Activated naive CD8-positive, alpha-beta T cell treated with anti-CD3 and anti-CD28 coated beads, Interleukin-2, amount 10 ng/mL, durations not matched to agents 7 days and 5 days (primary cell): Measurements from ENCODE around the gene THAP11. TPM values are rescaled to one million over a fixed set of nuclear protein-coding genes. Genes with fewer than 3 reads are reported as not detected.
A peak's percentile ranks its signal among the peaks of the same experiment; 100 is the strongest.

Experiments
- ATAC-seq: fragments of 150-1000 bp; cut with Tn5 transposase; one replicate; pipeline ENCODE4 v1.10.0; 2021; ENCODE audit warnings: low read depth, moderate library complexity
- POLR2A ChIA-PET: fragments of 350-600 bp; sonication (Branson Sonifier 250); formaldehyde crosslinking; loops from one replicate; lab custom pipeline; 2021; ENCODE audit warnings: antibody characterized with exemption; lab: Charles Lee
- DNase-seq: peaks from one replicate; pipeline ENCODE4 v3.0.0; 2021
- H3K27ac Mint-ChIP-seq: one replicate; pipeline ENCODE4 v1.8.0; 2022; ENCODE audit warnings: mild to moderate bottlenecking, mixed read lengths
- H3K27me3 Mint-ChIP-seq: one replicate; pipeline ENCODE4 v1.8.0; 2022; ENCODE audit warnings: mild to moderate bottlenecking, moderate library complexity, mixed read lengths
- H3K36me3 Mint-ChIP-seq: one replicate; pipeline ENCODE4 v1.8.0; 2021; ENCODE audit warnings: mild to moderate bottlenecking, mixed read lengths
- H3K4me1 Mint-ChIP-seq: one replicate; pipeline ENCODE4 v1.8.0; 2021; ENCODE audit warnings: mixed read lengths
- H3K4me3 Mint-ChIP-seq: one replicate; pipeline ENCODE4 v1.8.0; 2022; ENCODE audit warnings: mild to moderate bottlenecking, moderate library complexity, mixed read lengths
- H3K9me3 Mint-ChIP-seq: one replicate; pipeline ENCODE4 v1.8.0; 2021; ENCODE audit warnings: mixed read lengths
- total RNA-seq, 2 experiments: library from RNA; stranded (reverse); gene quantifications; one replicate each; pipeline ENCODE4 v1.2.3, GENCODE V29; 2021

Gene THAP11
- total RNA-seq, 2 experiments from 2014 or later, result 48.1 to 50.1 TPM

DNA sequence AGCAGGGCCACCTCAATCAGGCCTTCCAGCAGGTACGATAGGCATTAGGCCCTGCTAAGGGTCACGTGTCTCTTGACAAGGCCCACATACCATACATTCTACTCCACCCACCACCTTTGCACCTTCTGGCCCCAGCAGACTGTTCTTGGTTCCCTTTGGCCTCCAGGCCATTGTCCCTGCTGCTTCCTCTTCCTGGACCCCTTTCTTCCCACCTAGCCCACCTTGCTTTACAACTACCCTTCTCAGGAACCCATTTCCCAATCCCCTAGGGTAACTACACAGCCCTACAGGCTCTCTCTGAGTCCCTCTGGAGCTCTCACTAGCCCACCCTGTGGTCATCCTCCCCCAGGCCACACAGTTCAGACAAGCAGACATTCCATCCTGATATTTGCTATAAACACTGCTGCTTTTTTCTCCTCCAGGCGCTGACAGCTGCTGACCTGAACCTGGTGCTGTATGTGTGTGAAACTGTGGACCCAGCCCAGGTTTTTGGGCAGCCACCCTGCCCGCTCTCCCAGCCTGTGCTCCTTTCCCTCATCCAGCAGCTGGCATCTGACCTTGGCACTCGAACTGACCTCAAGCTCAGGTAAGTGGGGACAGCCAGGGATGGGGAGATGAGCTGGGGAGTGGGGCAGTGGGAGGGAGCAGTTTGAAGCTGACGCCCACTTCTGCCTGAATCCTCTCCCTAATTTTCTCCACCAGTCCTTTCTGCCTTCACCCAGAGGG is 41.2 kb downstream of the THAP11 start:
- POLR2A ChIA-PET, result interaction anchor here (1.0 to 1.2 kb wide), 3 partner anchors 45 to 58 kb away, joined by 3 to 6 read pairs (median 3); partner anchors contain the start of gene PSMB10
- DNase-seq, result no peak

DNA sequence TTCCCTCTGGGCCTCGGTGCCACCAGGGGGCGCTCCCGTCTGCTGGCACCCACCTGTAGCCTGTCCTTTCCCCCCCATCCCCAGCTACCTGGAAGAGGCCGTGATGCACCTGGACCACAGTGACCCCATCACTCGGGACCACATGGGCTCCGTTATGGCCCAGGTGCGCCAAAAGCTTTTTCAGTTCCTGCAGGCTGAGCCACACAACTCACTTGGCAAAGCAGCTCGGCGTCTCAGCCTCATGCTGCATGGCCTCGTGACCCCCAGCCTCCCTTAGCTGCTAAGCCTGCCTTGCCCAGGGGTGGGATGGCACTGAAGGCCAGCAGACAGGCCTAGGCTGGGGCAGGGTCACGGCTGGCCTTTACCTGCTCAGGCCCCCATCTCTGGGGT is 41.7 kb downstream of the THAP11 start:
- DNase-seq (peak; percentile 84), ATAC-seq (peak; percentile 71)
- no peak overlapping the region for H3K27ac Mint-ChIP-seq
- H3K36me3 Mint-ChIP-seq, result peaks cover 12% of the 10 kb centered on the region
- peaks cover 3% of the 10 kb centered on the region for H3K4me1 Mint-ChIP-seq
- POLR2A ChIA-PET, result interaction anchor here (1.0 to 1.2 kb wide), 3 partner anchors 45 to 57 kb away, joined by 3 to 6 read pairs (median 3); partner anchors contain the start of gene PSMB10
- H3K9me3 Mint-ChIP-seq, result no peaks in the 10 kb centered on the region
- H3K4me3 Mint-ChIP-seq, result no peak overlapping the region
- H3K27me3 Mint-ChIP-seq, result no peaks in the 10 kb centered on the region

More for the DNA sequence above, 41.2 kb downstream of the THAP11 start:
- ATAC-seq, result peak; percentile 9
- Mint-ChIP-seq H3K36me3 (peaks cover 15% of the 10 kb centered on the region), H3K9me3 (no peaks in the 10 kb centered on the region), H3K27me3 (no peaks in the 10 kb centered on the region), H3K4me1 (peaks cover 3% of the 10 kb centered on the region), H3K27ac (no peak overlapping the region), H3K4me3 (no peak overlapping the region)

DNA sequence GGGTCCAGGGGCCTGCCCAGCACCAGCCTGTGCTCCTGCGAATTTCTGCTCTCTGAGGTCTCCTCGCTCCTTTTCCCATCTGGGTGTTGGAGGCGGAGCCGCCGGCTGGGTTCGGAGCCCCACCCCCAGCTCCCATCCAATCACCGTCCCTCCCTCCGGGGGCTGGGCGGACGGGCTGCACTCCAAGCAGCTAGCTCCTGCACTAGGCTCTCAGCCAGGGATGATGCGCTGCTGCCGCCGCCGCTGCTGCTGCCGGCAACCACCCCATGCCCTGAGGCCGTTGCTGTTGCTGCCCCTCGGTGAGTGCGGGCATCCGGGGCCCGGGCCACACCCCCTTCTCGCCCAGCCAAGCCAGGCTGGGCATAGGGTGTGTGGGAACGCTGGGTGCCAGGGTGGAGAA is 42.6 kb downstream of the THAP11 start, which contains the start of gene NRN1L:
Gene NRN1L, plus strand, starts transcription at position 202 of the 400 bp plus-strand sequence. Its CDS starts 19 bp downstream, at position 221.
- Mint-ChIP-seq H3K27ac (no peak within 1 kb of the TSS), H3K27me3 (no peaks in the 10 kb centered on the region), H3K4me1 (peaks cover 3% of the 10 kb centered on the region), H3K4me3 (no peak within 1 kb of the TSS), H3K9me3 (no peaks in the 10 kb centered on the region), H3K36me3 (peaks cover 11% of the 10 kb centered on the region)
- ATAC-seq (no peak), DNase-seq (no peak)
- POLR2A ChIA-PET, result no interaction called here

DNA sequence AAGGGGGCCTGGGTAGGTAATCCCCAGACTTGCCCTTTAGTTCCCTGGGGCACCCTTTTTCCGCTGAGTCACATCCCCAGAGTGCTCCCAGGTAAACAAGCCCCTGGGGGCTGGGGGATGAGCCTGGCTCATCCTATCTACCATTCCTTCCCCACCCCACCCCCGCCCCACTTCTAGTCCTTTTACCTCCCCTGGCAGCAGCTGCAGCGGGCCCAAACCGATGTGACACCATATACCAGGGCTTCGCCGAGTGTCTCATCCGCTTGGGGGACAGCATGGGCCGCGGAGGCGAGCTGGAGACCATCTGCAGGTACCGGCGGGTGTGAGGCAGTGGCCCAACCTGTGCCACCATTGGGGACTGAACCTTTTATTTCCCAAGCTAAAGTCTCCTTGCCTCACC is 43.4 kb downstream of the THAP11 start:
- no peaks in the 10 kb centered on the region for H3K27me3 Mint-ChIP-seq
- POLR2A ChIA-PET, result interaction anchor here (1.0 kb wide), 1 partner anchor 46 kb away, joined by 3 read pairs; the partner anchor contains the start of gene CTRL

DNA sequence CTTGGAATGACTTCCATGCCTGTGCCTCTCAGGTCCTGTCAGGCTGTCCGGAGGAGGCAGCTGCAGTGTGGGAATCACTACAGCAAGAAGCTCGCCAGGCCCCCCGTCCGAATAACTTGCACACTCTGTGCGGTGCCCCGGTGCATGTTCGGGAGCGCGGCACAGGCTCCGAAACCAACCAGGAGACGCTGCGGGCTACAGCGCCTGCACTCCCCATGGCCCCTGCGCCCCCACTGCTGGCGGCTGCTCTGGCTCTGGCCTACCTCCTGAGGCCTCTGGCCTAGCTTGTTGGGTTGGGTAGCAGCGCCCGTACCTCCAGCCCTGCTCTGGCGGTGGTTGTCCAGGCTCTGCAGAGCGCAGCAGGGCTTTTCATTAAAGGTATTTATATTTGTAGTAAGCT is 43.9 kb downstream of the THAP11 start:
- Mint-ChIP-seq H3K9me3 (no peaks in the 10 kb centered on the region), H3K27me3 (no peaks in the 10 kb centered on the region), H3K36me3 (peaks cover 11% of the 10 kb centered on the region), H3K27ac (no peak overlapping the region), H3K4me1 (peaks cover 3% of the 10 kb centered on the region), H3K4me3 (no peak overlapping the region)
- POLR2A ChIA-PET, result interaction anchor here (0.7 to 1.0 kb wide), 2 partner anchors 12 to 45 kb away, joined by 3 read pairs; partner anchors contain the start of gene CTRL
- ATAC-seq (no peak), DNase-seq (no peak)

More for the DNA sequence above, 43.4 kb downstream of the THAP11 start:
- H3K4me1 Mint-ChIP-seq, result peaks cover 3% of the 10 kb centered on the region
- H3K9me3 Mint-ChIP-seq, result no peaks in the 10 kb centered on the region
- no peak for DNase-seq
- no peak overlapping the region for H3K27ac Mint-ChIP-seq
- no peak for ATAC-seq
- no peak overlapping the region for H3K4me3 Mint-ChIP-seq
- peaks cover 11% of the 10 kb centered on the region for H3K36me3 Mint-ChIP-seq

DNA sequence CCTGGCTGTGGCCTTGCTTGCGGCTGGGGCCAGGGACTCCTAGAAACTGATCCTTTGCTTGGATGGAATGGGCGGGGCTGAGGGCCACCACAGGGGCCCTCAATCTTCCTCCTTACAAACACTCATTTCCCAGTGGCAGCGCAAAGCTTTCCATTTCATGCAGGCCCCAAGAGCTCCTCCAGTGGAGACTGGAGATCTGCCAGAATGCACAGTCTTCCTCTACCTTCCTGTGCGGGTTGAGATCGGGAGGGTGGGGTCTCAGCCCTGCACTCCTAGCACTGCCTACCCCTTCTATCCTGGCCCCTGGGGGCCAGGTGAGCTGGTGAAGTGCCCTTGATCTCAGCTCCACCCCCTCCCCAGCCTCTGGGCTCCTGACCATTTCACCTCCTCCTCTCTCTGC is 44.3 kb downstream of the THAP11 start:
- Mint-ChIP-seq H3K36me3 (peaks cover 11% of the 10 kb centered on the region), H3K27ac (no peak overlapping the region), H3K4me3 (no peak overlapping the region), H3K9me3 (no peaks in the 10 kb centered on the region), H3K27me3 (no peaks in the 10 kb centered on the region), H3K4me1 (peaks cover 3% of the 10 kb centered on the region)
- ATAC-seq (no peak), DNase-seq (no peak)
- POLR2A ChIA-PET, result interaction anchor here (0.7 to 1.1 kb wide), 3 partner anchors 13 to 50 kb away, joined by 3 to 5 read pairs (median 3); partner anchors contain the start of genes CTRL and PSMB10

DNA sequence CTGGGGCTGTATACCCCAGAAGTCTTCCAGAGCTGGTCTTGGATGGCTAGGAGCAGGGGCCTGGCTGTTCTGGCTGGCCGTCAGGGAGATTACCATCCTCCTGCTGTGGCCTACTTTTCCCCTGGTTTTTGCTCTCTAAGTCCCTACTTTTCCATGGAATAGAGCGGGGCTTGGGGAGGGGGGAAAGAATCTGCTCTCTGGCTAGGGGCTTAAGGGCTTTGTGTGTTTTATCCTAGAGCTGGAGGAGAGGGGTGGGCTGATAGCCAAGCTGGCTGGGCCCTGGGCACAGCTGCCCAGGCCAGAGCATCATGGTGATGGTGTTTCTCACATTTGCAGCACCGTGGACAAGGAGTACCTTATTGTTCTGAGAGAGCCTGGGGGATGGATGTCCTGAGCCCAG is 46.2 kb downstream of the THAP11 start:
- Mint-ChIP-seq H3K27ac (no peak overlapping the region), H3K9me3 (no peaks in the 10 kb centered on the region), H3K4me3 (no peak overlapping the region), H3K27me3 (no peaks in the 10 kb centered on the region), H3K36me3 (peaks cover 6% of the 10 kb centered on the region), H3K4me1 (peaks cover 8% of the 10 kb centered on the region)
- no peak for ATAC-seq
- POLR2A ChIA-PET, result interaction anchor here (2.7 kb wide), 1 partner anchor 47 kb away, joined by 9 read pairs; no protein-coding TSS in a partner anchor
- DNase-seq, result no peak

DNA sequence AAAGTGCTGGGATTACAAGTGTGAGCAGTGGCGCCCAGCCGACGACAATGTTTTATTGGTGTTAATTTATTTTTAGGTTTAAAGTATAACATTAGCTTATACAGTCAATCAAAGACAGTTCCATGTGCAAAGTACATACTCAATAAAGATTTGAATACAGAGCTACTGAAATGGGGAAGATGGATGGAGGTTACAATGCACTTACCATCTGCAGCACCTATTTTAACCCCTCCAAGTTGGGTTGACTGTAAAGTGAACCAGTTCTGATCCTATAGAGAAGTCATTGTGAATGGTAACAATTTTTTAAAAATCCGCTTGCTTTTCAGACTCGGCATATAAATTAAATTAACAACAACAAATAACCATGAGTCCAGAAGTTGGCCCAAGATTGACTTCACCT is 50.3 kb downstream of the THAP11 start:
- H3K4me1 Mint-ChIP-seq, result peaks cover 18% of the 10 kb centered on the region
- no peaks in the 10 kb centered on the region for H3K9me3 Mint-ChIP-seq
- peak overlapping the region; percentile 86 for H3K4me3 Mint-ChIP-seq
- DNase-seq, result no peak
- POLR2A ChIA-PET, result interaction anchor here (0.5 to 2.8 kb wide), 8 partner anchors 15 to 400 kb away, joined by 3 to 13 read pairs (median 5); partner anchors contain the start of gene PSMB10
- no peaks in the 10 kb centered on the region for H3K27me3 Mint-ChIP-seq
- peak overlapping the region; percentile 82 for H3K27ac Mint-ChIP-seq
- no peak for ATAC-seq
- H3K36me3 Mint-ChIP-seq, result peaks cover 2% of the 10 kb centered on the region

DNA sequence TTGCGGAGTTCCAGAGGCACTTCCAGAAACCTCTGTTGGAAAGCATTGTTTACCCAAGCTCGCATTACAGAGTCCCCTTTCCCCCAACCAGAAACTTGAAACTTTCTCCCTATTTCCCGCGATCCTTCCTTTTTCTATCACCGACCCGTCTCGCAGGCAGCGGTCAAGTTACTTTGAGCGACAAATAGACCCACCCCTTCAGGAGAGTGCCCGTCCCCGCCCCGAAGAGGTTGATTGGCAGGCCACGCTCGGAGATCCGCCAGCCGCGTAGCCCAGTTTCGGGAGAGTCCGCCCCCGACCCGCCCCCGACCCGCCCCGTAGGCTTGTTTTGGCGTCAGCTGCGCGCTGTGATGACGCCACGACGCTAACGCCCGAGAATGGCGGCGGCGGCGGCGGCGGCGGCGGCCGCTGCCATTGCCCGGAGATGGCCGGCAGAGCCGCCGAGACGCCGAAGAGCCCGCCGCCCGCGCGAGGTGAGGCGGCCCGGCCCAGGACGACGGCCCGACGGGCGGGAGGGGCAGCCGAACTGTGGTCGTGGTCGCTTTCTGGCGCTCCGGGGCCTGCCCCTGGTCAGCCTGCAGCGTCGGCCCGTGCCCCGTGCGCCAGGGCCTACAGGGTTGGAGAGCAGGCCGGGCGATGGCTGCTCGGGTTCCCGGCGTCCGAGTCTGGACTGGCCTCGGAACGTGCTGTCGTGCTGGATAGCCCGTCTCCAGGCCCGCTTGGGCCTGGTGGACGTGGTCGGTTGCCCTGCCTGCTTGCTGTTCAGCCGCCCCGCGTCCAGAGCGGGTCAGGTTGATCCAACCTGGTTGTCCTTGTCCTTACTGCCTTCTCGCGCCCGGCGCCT is 51.0 kb downstream of the THAP11 start, which contains the start of gene PSKH1:
Gene PSKH1, plus strand, starts transcription at position 356 of the 844 bp plus-strand sequence. CDS start 15,496 bp downstream, outside the sequence.
- Mint-ChIP-seq H3K9me3 (no peaks in the 10 kb centered on the region), H3K4me1 (peaks cover 18% of the 10 kb centered on the region), H3K27me3 (no peaks in the 10 kb centered on the region), H3K36me3 (peaks cover 2% of the 10 kb centered on the region), H3K27ac (peak within 1 kb of the TSS; percentile 96), H3K4me3 (peak within 1 kb of the TSS; percentile 86)
- peak; percentile 89 for DNase-seq
- POLR2A ChIA-PET, result interaction anchor here (0.5 to 2.8 kb wide), 9 partner anchors 16 to 401 kb away, joined by 3 to 13 read pairs (median 4); partner anchors contain the start of gene PSMB10
- peak; percentile 97 for ATAC-seq

Other genes with a start within 250 kb of the THAP11 start
- 100 to 1,000 TPM; 199 to 203 TPM for gene CARMIL2, start 197.2 kb upstream of the THAP11 start, total RNA-seq
- gene ACD, start 182.1 kb upstream of the THAP11 start, total RNA-seq, result 10 to 100 TPM; 50.7 to 54.2 TPM
- gene PARD6A, start 181.4 kb upstream of the THAP11 start, total RNA-seq, result 10 to 100 TPM in 1 of 2 experiments, 1 to 10 TPM in 1; 9.5 to 11.1 TPM
- gene ENKD1, start 175.6 kb upstream of the THAP11 start, total RNA-seq, result 10 to 100 TPM in 1 of 2 experiments, 1 to 10 TPM in 1; 9.6 to 12.1 TPM
- 1 to 10 TPM; 5.6 to 5.8 TPM for gene C16orf86, start 175.5 kb upstream of the THAP11 start, total RNA-seq
- 10 to 100 TPM; 12.5 to 14.2 TPM for gene GFOD2, start 123.0 kb upstream of the THAP11 start, total RNA-seq
- gene RANBP10, start 35.8 kb upstream of the THAP11 start, total RNA-seq, result 10 to 100 TPM; 23.1 to 23.2 TPM
- under 1 TPM in 1 of 2 experiments, not detected in 1; 0.40 TPM for gene TSNAXIP1, start 35.4 kb upstream of the THAP11 start, total RNA-seq
- gene NUTF2, start 4.6 kb downstream of the THAP11 start, total RNA-seq, result 10 to 100 TPM; 88.4 TPM
- gene CENPT, start 5.4 kb downstream of the THAP11 start, total RNA-seq, result 10 to 100 TPM; 84.0 to 90.7 TPM
- gene EDC4, start 30.7 kb downstream of the THAP11 start, total RNA-seq, result 100 to 1,000 TPM; 119 to 130 TPM
- 1 to 10 TPM; 2.1 to 3.1 TPM for gene NRN1L, start 42.6 kb downstream of the THAP11 start, total RNA-seq
- 10 to 100 TPM; 22.8 to 25.6 TPM for gene PSKH1, start 50.9 kb downstream of the THAP11 start, total RNA-seq
- gene CTRL, start 89.5 kb downstream of the THAP11 start, total RNA-seq, result 1 to 10 TPM; 4.9 to 7.2 TPM
- 100 to 1,000 TPM; 220 to 246 TPM for gene PSMB10, start 94.5 kb downstream of the THAP11 start, total RNA-seq
- 10 to 100 TPM; 17.6 to 23.6 TPM for gene LCAT, start 101.8 kb downstream of the THAP11 start, total RNA-seq
- 10 to 100 TPM; 43.9 to 48.7 TPM for gene SLC12A4, start 126.3 kb downstream of the THAP11 start, total RNA-seq
- under 1 TPM; 0.54 to 0.64 TPM for gene DPEP3, start 138.2 kb downstream of the THAP11 start, total RNA-seq
- gene DPEP2, start 157.2 kb downstream of the THAP11 start, total RNA-seq, result 10 to 100 TPM; 27.5 to 28.6 TPM
- gene DPEP2NB, start 173.6 kb downstream of the THAP11 start, total RNA-seq, result not detected
- gene DDX28, start 180.9 kb downstream of the THAP11 start, total RNA-seq, result 10 to 100 TPM; 15.2 to 17.0 TPM
- gene DUS2, start 181.0 kb downstream of the THAP11 start, total RNA-seq, result 10 to 100 TPM; 21.1 to 25.2 TPM
- 100 to 1,000 TPM; 132 to 139 TPM for gene NFATC3, start 243.1 kb downstream of the THAP11 start, total RNA-seq